Measurements from ENCODE around the gene SNRPA.

DNA sequence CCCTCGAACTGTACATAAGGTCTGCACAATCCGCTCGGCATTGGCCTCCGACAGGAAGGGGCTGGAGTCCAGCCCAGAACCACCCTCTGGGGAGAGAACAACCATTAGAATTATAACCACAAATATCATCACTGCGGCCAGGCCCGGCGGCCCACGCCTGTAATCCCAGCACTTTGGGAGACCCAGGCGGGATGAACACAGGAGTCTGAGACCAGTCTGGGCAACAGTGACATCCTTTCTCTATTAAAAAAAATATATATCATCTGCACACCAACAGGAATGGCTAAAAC, 45.7 kb upstream of the SNRPA start:
- TF ChIP-seq, protein P1, sequence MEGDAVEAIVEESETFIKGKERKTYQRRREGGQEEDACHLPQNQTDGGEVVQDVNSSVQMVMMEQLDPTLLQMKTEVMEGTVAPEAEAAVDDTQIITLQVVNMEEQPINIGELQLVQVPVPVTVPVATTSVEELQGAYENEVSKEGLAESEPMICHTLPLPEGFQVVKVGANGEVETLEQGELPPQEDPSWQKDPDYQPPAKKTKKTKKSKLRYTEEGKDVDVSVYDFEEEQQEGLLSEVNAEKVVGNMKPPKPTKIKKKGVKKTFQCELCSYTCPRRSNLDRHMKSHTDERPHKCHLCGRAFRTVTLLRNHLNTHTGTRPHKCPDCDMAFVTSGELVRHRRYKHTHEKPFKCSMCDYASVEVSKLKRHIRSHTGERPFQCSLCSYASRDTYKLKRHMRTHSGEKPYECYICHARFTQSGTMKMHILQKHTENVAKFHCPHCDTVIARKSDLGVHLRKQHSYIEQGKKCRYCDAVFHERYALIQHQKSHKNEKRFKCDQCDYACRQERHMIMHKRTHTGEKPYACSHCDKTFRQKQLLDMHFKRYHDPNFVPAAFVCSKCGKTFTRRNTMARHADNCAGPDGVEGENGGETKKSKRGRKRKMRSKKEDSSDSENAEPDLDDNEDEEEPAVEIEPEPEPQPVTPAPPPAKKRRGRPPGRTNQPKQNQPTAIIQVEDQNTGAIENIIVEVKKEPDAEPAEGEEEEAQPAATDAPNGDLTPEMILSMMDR (IDR thresholded peaks at IDR 0.05; ENCODE audit: poor library complexity) = no peak
- TF ChIP-seq EZH2 (IDR thresholded peaks at IDR 0.05; ENCODE audit: borderline replicate concordance) (no peak), EZH2phosphoT487 (IDR thresholded peaks at IDR 0.05; ENCODE audit: low read depth, severe bottlenecking, unreplicated experiment) (no peak)
